Left renal cortex interstitium (tissue), 4 donors: ENCODE measurements around the gene FAM149B1. TPM values are rescaled to one million over a fixed set of nuclear protein-coding genes. Genes with fewer than 3 reads are reported as not detected.

Experiments used
- DNase-seq, 4 donors: peaks; one replicate each; pipeline ENCODE4 v3.0.0-alpha.2; 2013; ENCODE audit warnings: low read depth in 4 of 4, low spot score in 2 of 4, missing footprints in 1 of 4
- polyA plus RNA-seq, 4 donors: library from polyadenylated mRNA; unstranded; fragments of 120-200 nt; gene quantifications; one replicate each; pipeline ENCODE4 v1.2.1, GENCODE V29; 2013; ENCODE audit not compliant: insufficient read length in 4 of 4

The FAM149B1 gene
- polyA plus RNA-seq, 4 donors, result 33.4 to 56.7 (median 46.6) TPM

DNA sequence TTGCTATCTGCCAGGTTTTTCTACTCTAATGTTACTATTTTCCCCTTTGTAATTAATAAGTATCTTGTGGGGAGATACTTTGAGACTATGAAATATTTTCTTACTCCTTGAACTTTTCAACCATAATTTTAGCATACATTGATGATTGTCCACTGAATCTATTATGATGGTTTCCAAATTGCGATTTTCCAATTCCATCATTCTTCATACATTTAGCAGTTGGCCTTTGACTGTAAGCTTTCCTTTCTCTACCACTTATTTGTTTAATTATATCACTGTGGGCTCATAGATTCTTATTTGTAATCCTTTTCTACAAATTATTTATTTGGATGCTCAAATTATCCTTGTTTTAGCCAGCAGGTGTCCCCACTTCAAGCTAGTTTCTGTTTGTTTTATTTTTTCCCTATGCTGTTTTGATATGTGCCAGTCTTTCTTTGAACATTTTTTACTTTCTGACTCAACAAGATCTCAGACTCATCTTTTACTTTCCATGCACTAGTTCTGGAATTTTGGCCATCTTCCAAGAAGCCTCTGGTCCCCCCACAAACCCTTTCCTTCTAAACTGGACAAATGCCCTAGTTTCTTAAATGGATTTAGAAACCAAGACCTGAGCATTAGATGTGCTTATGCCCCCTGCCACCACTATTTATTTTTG, 95.9 kb downstream of the FAM149B1 start:
- no peak for DNase-seq

DNA sequence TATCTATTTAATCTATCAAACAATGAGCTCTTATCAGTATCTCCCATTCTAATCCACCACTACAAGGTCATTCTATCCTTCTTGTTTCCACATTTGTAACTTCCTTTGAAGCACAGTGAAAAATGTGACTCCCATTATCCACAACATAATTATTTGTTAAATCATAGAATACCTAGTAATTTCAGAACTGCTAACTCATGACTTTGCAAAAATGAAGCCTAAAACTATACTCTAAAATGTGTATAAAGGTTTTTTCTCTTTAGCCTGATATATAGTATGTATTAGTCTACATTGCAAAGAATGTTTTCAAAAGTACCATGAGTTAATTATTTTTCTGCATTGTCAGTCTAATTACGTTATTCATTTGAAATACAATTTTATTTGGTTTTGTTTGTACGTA, 96.5 kb downstream of the FAM149B1 start:
- no peak for DNase-seq

DNA sequence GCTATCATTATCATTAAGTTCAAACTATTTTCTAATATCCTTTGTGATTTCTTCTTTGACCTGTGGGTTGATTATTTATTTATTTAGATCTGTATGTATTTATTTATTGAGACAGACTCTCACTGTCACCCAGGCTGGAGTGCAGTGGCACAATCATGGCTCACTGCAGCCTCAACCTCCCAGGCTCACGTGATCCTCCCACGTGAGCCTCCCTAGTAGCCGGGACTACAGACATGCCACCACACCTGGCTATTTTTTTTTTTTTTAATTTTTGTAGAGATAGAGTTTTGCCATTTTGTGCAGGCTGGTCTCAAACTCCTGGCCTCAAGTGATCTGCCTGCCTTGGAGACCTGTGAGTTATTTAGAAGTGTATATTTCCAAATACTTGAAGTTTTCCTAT, 113.2 kb downstream of the FAM149B1 start:
- no peak for DNase-seq

DNA sequence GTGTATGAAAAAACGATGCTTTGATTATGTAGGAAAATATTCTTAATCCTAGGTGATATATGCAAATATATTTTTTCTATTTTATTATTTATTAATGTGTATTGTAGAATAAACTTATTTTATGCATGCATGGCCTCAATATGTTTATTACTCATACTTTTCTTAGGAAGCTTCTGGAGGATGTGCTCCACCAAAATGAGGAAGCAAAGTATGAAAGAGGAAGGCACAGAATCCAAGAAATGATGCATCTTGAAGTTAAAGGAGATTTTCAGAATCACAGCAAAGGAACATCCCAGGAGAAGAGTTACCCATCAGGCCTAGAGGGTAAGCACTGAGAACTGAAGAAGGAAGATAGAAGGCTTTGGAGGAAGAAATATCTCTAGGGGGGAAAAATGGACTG, 119.5 kb downstream of the FAM149B1 start:
- no peak for DNase-seq

DNA sequence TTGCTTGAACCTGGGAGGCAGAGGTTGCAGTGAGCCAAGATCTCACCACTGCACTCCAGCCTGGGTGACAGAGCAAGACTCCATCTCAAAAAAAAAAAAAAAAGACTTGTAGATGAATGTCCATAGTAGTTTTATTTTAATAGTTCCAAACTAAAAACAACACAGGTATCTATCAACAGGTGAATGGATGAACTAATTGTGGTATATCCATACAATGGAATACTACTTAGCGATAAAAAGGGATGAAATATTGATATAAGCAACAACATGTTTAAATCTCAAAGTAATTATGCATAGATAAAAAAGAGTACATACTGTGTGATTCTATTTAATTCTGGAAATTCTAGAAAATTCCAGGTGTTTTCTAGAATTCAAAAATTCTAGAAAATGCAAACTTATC, 122.0 kb downstream of the FAM149B1 start:
- DNase-seq, result no peak

DNA sequence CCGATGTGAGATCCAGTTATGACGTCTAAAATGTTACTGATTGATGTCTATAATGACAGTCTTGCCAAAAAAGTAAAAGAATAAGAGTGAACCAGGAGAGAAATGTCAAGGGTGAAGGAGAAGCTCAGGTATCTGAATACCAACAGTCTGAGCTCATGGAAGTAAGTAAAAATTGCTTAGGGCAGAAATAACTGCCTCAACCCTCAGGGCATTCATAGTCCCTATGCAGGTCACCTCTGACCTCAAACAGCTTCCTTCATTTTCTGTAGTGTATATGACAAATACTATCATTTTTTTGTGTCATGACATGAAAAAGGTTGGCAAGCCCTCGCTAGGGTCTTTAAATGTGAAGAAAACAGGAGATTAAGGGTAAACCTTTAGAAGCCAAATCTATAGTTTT, 125.5 kb downstream of the FAM149B1 start:
- DNase-seq, result no peak

Other genes with a start within 250 kb of the FAM149B1 start
- gene PLA2G12B, start 213.3 kb upstream of the FAM149B1 start, polyA plus RNA-seq, result 1 to 10 TPM; 5.6 to 8.7 (median 6.6) TPM
- 100 to 1,000 TPM in 1 of 4 donors, 10 to 100 TPM in 3; 67.5 to 101 (median 82.6) TPM for gene P4HA1, start 71.3 kb upstream of the FAM149B1 start, polyA plus RNA-seq
- 10 to 100 TPM in 1 of 4 donors, 1 to 10 TPM in 3; 4.1 to 10.1 (median 6.1) TPM for gene NUDT13, start 57.7 kb upstream of the FAM149B1 start, polyA plus RNA-seq
- gene ECD, start 111 bp upstream of the FAM149B1 start, polyA plus RNA-seq, result 10 to 100 TPM; 33.6 to 40.9 (median 37.7) TPM
- 10 to 100 TPM; 27.8 to 39.3 (median 35.0) TPM for gene DNAJC9, start 79.1 kb downstream of the FAM149B1 start, polyA plus RNA-seq
- 10 to 100 TPM; 77.4 to 96.8 (median 86.0) TPM for gene MRPS16, start 84.5 kb downstream of the FAM149B1 start, polyA plus RNA-seq
- gene CFAP70, start 190.7 kb downstream of the FAM149B1 start, polyA plus RNA-seq, result 10 to 100 TPM; 10.0 to 29.8 (median 16.4) TPM
- 10 to 100 TPM; 81.2 to 99.3 (median 88.2) TPM for gene ANXA7, start 245.9 kb downstream of the FAM149B1 start, polyA plus RNA-seq